Measurements from ENCODE around the gene C2orf92.

Gene C2orf92

DNA sequence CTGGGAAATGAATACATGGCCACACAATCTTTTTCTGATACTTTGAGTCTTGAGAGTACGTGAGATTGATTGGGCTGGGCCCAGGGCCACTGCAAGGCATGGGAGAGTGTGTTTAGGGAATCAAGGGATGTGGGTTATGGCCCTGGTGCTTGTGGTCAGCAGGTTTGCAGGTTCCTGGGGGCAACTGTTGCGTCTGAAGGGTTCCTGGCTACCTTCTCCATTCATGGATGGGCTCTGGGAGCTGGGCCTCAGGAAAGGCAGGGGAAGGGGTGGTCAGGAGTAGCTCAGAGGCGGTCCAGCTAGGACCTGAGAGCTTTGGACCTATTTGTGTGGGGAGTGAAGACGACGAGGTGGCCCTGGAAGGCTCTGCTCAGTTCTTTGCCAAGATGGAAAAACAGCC lies 35.5 kb downstream of the C2orf92 start:
- TF ChIP-seq, protein P1, sequence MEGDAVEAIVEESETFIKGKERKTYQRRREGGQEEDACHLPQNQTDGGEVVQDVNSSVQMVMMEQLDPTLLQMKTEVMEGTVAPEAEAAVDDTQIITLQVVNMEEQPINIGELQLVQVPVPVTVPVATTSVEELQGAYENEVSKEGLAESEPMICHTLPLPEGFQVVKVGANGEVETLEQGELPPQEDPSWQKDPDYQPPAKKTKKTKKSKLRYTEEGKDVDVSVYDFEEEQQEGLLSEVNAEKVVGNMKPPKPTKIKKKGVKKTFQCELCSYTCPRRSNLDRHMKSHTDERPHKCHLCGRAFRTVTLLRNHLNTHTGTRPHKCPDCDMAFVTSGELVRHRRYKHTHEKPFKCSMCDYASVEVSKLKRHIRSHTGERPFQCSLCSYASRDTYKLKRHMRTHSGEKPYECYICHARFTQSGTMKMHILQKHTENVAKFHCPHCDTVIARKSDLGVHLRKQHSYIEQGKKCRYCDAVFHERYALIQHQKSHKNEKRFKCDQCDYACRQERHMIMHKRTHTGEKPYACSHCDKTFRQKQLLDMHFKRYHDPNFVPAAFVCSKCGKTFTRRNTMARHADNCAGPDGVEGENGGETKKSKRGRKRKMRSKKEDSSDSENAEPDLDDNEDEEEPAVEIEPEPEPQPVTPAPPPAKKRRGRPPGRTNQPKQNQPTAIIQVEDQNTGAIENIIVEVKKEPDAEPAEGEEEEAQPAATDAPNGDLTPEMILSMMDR (IDR thresholded peaks at IDR 0.05) = no peak

DNA sequence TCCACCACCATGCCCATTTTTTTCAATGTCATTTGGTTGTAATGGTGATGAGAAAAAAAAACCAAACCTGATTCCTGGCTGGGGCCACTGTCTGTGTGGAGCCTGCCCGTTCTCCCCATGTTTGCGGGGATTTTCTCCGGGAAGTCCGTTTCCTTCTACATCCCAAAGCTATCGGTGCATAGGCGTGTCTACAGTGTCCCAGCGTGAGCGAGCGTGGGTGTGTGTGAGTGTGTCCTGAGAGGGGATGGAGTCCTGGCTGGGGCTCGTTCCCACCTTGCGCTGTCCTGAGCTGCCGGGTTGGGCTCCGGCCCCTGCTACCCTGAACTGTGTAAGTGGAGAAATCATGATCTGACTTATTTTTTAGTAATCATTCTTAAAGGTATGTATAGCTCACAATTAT lies 36.6 kb downstream of the C2orf92 start:
- TF ChIP-seq, protein P1 (IDR thresholded peaks at IDR 0.05) = no peak

DNA sequence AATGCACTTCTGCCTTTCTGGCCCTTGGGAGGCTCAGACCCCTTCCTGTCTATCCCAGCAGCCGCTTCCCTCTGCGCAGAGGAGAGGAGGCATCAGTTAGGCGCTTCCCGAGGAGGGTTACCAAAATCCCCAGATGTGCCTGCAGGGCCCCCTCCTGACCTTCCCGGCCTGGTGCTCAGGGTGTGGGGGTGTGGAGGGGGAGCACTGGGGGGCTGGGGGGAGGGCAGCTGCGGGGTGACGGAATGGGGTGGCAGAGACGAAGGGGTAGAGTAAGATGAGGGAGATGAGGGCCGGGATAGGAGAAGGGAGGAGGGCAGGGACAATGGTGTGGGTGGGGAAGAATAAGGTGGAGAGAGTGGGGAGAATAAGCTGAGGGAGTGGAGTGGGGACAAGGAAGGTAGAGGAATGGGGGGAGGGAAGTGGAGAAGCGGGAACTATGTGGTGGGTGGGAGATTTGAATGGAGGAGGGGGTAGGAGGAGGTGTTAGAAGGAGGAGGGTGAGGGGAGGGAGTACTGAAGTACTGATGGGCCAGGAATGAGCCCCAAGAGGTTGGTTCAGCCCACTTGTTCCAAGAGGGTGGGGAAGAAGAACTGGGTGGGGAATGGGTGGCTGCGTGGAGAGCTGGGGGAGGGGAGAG lies 37.3 kb downstream of the C2orf92 start:
- TF ChIP-seq, protein P1 (IDR thresholded peaks at IDR 0.05) = no peak

DNA sequence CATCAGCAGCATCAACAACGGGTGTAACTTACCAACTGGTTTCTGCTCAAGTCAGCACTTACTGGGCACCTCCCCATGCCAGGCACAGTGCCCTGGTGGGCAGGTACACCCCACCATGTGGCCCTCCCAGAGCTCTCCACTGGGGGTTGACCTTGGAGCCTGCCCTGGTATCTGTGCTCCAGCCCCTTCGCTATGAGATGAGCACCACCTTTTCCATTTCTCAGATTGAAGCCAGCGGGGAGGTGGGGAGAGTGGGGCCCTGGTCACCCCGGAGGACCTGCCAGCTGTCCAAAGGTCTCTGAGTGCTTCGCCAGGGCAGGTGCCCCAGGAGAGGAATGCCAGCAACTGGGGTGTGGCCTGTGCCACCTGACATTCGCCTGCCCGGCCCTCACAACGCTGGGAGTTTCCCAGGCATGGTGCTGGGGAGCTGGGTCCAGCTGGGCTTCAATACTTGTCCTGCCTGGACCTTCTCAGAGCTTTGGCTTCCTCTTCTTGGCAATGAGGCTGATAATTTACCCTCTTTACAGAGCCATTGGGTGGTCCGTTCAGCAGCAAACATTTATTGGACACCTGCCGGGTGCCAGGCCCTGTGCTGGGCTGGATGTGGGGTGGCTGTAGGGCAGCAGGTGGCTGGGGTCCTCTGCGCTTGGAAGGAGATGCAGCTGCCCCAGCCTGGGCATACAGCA lies 38.0 kb downstream of the C2orf92 start:
- TF ChIP-seq, protein P1 (IDR thresholded peaks at IDR 0.05) = no peak

DNA sequence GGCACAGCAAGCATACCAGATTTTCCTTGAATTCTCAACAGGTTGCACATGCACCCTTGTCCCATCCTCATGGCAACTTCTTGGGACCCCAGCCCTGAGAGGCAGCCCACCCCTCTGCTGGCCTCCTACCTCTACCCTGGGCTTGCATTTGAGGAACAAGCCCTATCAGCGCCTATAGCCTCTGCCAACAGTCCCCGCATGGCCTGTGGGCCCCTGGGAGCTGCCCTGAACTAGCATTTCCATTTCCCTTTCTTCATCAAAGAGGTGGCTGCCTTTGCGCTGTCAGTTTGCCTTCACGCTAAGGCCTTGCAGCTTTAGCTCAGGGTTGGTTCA lies 38.5 kb downstream of the C2orf92 start:
- TF ChIP-seq, protein P1 (IDR thresholded peaks at IDR 0.05) = no peak

DNA sequence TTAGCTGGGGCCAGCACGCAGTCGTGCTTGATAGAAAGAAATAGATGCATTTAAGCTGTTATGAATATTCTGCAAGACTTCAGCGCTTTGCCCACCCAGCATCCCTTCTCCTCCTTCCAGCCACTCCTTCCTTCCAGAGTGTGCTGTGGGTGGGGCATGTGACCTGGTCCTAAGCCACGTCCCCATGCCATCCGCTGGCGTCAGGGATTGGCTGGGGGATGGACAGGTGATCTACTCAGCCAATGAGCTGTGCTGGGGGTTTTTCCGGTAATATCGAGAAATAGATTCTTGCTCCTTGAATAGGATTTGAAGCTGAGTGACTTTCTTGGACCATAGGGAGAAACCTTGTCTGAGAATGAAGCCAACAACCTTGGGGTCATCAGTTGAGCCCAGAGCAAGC lies 39.1 kb downstream of the C2orf92 start:
- TF ChIP-seq, protein P1 (IDR thresholded peaks at IDR 0.05) = no peak

DNA sequence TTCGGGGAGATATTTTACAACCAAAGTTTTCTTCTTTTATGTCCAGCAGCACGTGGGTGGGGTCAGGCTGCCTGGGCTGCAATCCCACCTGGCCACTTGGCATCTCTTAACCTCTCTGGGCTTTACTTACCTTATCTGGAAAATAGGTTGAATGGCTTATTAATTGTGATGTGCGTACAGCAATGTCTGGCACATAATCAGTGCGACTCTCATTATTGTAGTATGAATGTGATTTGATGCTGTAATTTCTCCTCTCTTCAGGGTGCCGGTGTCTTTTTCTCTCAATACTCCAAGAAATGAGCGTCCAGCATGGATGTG lies 41.8 kb downstream of the C2orf92 start:
- TF ChIP-seq, protein P1 (IDR thresholded peaks at IDR 0.05) = no peak

Data from LNCAP (cell line).